ENCODE measurements around the gene PTPN11.

The PTPN11 gene

DNA sequence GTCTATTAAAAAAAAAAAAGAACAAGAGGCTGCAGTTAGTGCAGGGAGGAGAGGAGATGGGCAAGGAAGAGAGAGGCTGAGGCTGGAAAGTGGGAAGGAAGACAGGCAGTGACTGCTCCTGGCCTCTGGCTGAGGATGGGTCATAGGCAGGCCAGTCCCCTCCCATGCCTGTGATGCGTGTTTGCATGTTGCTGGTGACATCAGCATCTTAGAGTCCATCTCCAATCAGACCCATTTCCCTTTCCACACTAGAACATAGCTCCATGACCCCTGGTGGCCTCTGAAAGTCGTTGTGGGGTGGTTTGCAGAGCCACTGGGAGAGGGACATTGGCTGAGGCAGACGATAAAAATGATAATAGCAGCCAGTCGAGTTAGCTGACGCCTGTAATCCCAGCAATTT is 132.9 kb downstream of the PTPN11 start:
- no peak for TF ChIP-seq POLR2A (IDR thresholded peaks at IDR 0.05; ENCODE audit: extremely low read depth, insufficient read length)
- TF ChIP-seq, protein P1, sequence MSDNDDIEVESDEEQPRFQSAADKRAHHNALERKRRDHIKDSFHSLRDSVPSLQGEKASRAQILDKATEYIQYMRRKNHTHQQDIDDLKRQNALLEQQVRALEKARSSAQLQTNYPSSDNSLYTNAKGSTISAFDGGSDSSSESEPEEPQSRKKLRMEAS (IDR thresholded peaks at IDR 0.05; ENCODE audit: low read depth, low read length) = no peak
- TF ChIP-seq, protein P2, sequence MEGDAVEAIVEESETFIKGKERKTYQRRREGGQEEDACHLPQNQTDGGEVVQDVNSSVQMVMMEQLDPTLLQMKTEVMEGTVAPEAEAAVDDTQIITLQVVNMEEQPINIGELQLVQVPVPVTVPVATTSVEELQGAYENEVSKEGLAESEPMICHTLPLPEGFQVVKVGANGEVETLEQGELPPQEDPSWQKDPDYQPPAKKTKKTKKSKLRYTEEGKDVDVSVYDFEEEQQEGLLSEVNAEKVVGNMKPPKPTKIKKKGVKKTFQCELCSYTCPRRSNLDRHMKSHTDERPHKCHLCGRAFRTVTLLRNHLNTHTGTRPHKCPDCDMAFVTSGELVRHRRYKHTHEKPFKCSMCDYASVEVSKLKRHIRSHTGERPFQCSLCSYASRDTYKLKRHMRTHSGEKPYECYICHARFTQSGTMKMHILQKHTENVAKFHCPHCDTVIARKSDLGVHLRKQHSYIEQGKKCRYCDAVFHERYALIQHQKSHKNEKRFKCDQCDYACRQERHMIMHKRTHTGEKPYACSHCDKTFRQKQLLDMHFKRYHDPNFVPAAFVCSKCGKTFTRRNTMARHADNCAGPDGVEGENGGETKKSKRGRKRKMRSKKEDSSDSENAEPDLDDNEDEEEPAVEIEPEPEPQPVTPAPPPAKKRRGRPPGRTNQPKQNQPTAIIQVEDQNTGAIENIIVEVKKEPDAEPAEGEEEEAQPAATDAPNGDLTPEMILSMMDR (IDR thresholded peaks at IDR 0.05; ENCODE audit: low read depth, low read length) = no peak
- no peak for TF ChIP-seq MYC (IDR thresholded peaks at IDR 0.05; ENCODE audit: low read depth, low read length)
- no peak for DNase-seq (ENCODE audit: low read depth)
- H3K4me3 ChIP-seq (ENCODE audit: low read depth, low read length) = no peak overlapping the region

DNA sequence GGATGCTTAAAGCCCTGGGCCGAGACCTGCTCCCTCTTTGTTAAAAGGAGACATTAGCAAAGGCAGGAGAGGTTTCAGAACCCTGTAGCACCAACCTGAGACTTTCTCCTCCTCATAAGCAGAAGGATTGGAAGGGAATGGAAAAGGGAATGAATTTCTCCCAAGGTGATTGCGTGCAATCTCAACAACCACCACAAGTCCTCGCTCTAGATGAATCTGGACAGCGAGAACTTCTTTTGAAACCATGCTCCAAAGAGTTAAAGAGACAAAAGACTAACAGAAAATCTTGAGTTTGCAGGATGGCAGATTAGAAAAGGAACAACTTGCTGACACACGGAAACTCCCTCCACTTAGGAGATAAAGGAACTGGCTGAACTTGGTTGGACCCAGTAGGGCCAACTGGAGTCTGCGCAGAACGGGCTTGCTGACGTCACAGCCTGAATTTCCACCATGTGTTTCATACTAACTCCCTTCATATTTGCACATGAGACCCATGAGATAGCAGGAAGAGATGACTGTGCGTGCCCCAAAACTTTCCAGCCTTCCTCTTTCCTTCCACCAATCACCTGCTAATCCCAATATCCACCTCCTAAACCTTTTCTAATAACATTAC is 137.0 kb downstream of the PTPN11 start:
- no peak overlapping the region for H3K4me3 ChIP-seq (ENCODE audit: low read depth, low read length)
- no peak for TF ChIP-seq MYC (IDR thresholded peaks at IDR 0.05; ENCODE audit: low read depth, low read length)
- DNase-seq (ENCODE audit: low read depth) = no peak

DNA sequence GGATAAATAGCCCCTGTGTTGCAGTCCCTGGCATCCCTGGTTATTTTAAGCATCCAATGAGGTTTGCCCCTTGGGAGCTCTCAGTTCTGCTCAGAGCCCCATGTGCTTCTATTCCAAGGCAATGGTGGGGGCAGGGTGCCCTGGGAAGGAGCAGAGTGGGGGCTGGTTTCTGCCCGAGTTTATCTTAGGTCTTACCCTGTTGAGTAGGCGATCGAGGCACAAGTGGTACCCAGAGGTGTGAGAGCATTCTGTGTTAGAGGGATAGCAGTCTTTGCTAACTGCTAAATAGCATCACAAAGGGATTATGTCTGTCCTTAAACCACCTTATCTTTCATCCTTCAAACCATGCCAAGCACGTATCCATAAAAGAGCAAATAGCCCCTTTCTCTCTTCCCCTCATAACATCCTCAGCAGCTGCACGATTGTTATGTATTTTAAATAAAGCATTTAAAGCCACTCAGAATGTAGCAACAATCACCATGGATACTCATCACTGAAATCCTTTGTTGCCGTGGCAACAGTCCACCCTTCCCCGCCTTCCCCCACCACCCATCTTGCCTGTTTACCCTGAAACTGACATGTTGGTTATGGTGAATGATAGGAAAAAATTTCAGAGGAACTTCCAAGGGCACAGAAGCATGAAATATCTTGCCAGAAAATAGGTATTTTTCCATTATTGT is 139.3 kb downstream of the PTPN11 start:
- TF ChIP-seq, protein P1 (IDR thresholded peaks at IDR 0.05; ENCODE audit: low read depth, low read length) = no peak
- TF ChIP-seq, protein P2 (IDR thresholded peaks at IDR 0.05; ENCODE audit: low read depth, low read length) = no peak
- TF ChIP-seq POLR2A (IDR thresholded peaks at IDR 0.05; ENCODE audit: extremely low read depth, insufficient read length) = no peak
- no peak for TF ChIP-seq MYC (IDR thresholded peaks at IDR 0.05; ENCODE audit: low read depth, low read length)
- DNase-seq (ENCODE audit: low read depth) = no peak
- no peak overlapping the region for H3K4me3 ChIP-seq (ENCODE audit: low read depth, low read length)
